Mammary epithelial cell (primary cell): Measurements from ENCODE around the gene ZNF566.
"Not testable (repeated sequence)": the region's sequence is repeated elsewhere in the genome, so short reads cannot be mapped to it uniquely, and the experiment has no call there.

ENCODE experiments used
- EZH2 ChIP-seq: IDR thresholded peaks from 2 replicates; pipeline ENCODE4 v1.6.1; 2012; ENCODE audit warnings: low read length, inconsistent platforms, borderline replicate concordance
- TF ChIP-seq, protein P1 (sequence below), 2 donors: IDR thresholded peaks in 1 of 2; conservative IDR thresholded peaks in 1 of 2; 2 replicates each; pipeline ENCODE4 v1.5.1; 2011 to 2012; ENCODE audit warnings: inconsistent platforms in 2 of 2, low read length in 2 of 2, mild to moderate bottlenecking in 2 of 2, control low read depth in 1 of 2, low read depth in 1 of 2; ENCODE audit not compliant: insufficient read depth in 1 of 2; ENCODE audit errors: extremely low read depth in 1 of 2

DNA sequence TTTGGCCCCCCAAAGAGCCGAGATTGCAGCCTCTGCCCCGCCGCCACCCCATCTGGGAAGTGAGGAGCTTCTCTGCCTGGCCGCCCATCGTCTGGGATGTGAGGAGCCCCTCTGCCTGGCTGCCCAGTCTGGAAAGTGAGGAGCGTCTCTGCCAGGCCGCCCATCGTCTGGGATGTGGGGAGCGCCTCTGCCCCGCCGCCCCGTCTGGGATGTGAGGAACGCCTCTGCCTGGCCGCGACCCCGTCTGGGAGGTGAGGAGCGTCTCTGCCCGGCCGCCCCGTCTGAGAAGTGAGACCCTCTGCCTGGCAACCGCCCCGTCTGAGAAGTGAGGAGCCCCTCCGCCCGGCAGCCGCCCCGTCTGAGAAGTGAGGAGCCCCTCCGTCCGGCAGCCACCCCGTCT lies 1.5 kb upstream of the ZNF566 start:
- TF ChIP-seq, protein P1, sequence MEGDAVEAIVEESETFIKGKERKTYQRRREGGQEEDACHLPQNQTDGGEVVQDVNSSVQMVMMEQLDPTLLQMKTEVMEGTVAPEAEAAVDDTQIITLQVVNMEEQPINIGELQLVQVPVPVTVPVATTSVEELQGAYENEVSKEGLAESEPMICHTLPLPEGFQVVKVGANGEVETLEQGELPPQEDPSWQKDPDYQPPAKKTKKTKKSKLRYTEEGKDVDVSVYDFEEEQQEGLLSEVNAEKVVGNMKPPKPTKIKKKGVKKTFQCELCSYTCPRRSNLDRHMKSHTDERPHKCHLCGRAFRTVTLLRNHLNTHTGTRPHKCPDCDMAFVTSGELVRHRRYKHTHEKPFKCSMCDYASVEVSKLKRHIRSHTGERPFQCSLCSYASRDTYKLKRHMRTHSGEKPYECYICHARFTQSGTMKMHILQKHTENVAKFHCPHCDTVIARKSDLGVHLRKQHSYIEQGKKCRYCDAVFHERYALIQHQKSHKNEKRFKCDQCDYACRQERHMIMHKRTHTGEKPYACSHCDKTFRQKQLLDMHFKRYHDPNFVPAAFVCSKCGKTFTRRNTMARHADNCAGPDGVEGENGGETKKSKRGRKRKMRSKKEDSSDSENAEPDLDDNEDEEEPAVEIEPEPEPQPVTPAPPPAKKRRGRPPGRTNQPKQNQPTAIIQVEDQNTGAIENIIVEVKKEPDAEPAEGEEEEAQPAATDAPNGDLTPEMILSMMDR (conservative IDR thresholded peaks at IDR 0.05 in 1 of 2, IDR thresholded peaks at IDR 0.05 in 1 of 2; ENCODE audit: extremely low read depth in 1 of 2, insufficient read depth in 1 of 2, low read depth in 1 of 2, low read length in 2 of 2), result not testable (repeated sequence)
- not testable (repeated sequence) for TF ChIP-seq EZH2
